ENCODE results near the gene RNF14. TPM values are rescaled to one million over a fixed set of nuclear protein-coding genes. Genes with fewer than 3 reads are reported as not detected.

RNF14 gene
- total RNA-seq, 1 donor: 80.3 TPM

- no peak for DNase-seq (ENCODE audit: low read depth)
- TF ChIP-seq, protein P1, sequence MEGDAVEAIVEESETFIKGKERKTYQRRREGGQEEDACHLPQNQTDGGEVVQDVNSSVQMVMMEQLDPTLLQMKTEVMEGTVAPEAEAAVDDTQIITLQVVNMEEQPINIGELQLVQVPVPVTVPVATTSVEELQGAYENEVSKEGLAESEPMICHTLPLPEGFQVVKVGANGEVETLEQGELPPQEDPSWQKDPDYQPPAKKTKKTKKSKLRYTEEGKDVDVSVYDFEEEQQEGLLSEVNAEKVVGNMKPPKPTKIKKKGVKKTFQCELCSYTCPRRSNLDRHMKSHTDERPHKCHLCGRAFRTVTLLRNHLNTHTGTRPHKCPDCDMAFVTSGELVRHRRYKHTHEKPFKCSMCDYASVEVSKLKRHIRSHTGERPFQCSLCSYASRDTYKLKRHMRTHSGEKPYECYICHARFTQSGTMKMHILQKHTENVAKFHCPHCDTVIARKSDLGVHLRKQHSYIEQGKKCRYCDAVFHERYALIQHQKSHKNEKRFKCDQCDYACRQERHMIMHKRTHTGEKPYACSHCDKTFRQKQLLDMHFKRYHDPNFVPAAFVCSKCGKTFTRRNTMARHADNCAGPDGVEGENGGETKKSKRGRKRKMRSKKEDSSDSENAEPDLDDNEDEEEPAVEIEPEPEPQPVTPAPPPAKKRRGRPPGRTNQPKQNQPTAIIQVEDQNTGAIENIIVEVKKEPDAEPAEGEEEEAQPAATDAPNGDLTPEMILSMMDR (IDR thresholded peaks at IDR 0.05; ENCODE audit: insufficient read depth, low read length): no peak
- H3K4me3 ChIP-seq (ENCODE audit: low read depth, low read length): no peak overlapping the region
These were observed 21.6 kb upstream of the RNF14 start for GRCh38 chr5:141947316-141947715.

GRCh38 chr5:141948812-141949211, 20.1 kb upstream of the RNF14 start:
- H3K4me3 ChIP-seq (ENCODE audit: low read depth, low read length): no peak overlapping the region
- TF ChIP-seq, protein P1 (IDR thresholded peaks at IDR 0.05; ENCODE audit: insufficient read depth, low read length): no peak
- DNase-seq (ENCODE audit: low read depth): no peak

- no peak overlapping the region for H3K4me3 ChIP-seq (ENCODE audit: low read depth, low read length)
- DNase-seq (ENCODE audit: low read depth): no peak
- TF ChIP-seq, protein P1 (IDR thresholded peaks at IDR 0.05; ENCODE audit: insufficient read depth, low read length): no peak
These were observed 19.4 kb upstream of the RNF14 start for GRCh38 chr5:141949511-141949910.

DNA sequence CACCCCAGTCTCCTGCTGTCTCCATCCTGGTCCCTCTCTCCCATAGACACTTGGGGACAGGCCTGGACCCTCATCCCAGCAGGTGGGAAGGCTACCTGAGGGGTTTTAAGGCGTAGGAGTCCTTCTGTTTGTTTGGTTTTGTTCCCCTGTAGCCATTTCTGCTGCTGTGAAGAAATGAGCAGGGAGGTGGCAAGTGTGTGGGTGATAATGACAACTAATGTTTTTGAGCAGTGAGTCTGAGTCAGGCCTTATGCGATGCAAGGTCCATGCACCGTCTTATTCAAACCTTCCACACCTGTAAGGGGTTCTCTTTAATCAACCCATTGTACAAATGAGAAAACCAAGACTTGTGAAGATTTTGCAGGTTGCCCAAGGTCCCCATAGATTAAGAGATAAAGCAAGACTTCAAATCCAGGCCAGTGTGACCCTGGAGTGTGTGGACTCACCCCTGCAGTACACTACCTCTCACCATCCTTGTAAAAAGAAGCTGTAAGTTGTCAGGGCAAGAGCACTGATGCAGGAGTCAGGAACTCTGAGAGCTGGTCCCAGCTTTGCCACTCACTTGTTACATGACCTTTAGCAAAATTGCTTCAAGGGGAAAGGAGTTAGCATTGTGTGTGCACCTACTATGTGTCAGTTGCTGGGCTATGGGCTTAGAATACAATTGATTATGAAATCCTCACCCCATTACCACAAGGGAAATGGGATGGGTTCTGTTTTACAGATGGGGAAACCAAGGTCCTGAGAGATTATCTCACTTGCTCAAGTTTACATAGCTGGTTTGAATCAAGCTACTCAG, 18.5 kb upstream of the RNF14 start:
- no peak for DNase-seq (ENCODE audit: low read depth)
- H3K4me3 ChIP-seq (ENCODE audit: low read depth, low read length): no peak overlapping the region
- TF ChIP-seq, protein P1 (IDR thresholded peaks at IDR 0.05; ENCODE audit: insufficient read depth, low read length): no peak

DNA sequence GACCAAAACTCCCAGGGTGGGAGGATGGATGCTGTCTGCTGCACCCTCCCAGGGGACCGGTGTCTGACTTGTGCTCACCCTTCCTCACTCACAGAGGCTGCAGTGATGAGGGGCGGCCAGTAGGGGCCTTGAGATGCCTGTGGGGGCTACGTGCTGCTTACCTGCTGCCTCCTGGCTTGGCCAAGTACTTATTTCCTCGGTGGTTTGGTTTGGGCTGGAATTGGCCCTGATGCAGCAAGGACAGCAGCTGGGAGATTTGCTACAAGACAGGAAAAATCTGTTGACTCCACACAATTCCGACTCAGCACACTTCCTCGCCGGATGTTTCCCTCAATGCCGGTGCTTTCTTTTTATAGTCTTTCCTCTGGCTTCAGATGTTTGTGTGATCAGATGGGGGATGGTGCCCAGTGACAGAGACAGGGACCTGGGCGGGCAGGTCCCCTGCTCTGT, 17.5 kb upstream of the RNF14 start:
- no peak overlapping the region for H3K4me3 ChIP-seq (ENCODE audit: low read depth, low read length)
- TF ChIP-seq, protein P1 (IDR thresholded peaks at IDR 0.05; ENCODE audit: insufficient read depth, low read length): peak; percentile 33
- DNase-seq (ENCODE audit: low read depth): no peak

DNA sequence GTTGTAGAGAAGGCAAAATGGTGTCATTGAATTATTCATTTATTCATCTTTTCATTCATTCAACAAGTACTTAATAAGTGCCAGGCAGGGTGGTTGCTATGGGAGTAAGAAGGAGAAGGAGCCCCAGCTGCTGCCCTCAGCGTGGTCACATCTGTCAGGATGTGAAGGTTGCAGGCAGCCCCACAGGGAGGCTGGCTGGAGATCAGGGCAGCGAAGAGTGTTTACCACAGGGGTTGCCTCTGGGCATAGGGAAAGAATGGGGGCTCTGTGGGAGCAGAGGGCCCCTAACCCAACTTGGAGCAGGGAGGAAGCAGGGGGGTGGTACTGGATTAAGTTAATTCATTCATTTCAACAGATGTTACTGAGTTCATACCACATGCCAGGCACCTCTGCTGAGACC, 16.9 kb upstream of the RNF14 start:
- no peak for DNase-seq (ENCODE audit: low read depth)
- H3K4me3 ChIP-seq (ENCODE audit: low read depth, low read length): no peak overlapping the region
- TF ChIP-seq, protein P1 (IDR thresholded peaks at IDR 0.05; ENCODE audit: insufficient read depth, low read length): no peak

All from fibroblast of the aortic adventitia (primary cell).